HT-29 (cell line): Measurements from ENCODE around the gene CHMP4B. TPM values are rescaled to one million over a fixed set of nuclear protein-coding genes. Genes with fewer than 3 reads are reported as not detected.

Experiments
- DNase-seq: peaks from one replicate; pipeline ENCODE4 v3.0.0-alpha.2; 2015; ENCODE audit warnings: low spot score
- total RNA-seq: library from RNA; depleted of rRNA; stranded (reverse); fragments of >200 nt; shearing (Covaris generic); gene quantifications from 2 replicates; pipeline ENCODE4 v1.2.3, GENCODE V29; 2014; rRNA removed

Gene CHMP4B, protein sequence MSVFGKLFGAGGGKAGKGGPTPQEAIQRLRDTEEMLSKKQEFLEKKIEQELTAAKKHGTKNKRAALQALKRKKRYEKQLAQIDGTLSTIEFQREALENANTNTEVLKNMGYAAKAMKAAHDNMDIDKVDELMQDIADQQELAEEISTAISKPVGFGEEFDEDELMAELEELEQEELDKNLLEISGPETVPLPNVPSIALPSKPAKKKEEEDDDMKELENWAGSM
- 117 and 120 TPM in 2 replicates for total RNA-seq

DNA sequence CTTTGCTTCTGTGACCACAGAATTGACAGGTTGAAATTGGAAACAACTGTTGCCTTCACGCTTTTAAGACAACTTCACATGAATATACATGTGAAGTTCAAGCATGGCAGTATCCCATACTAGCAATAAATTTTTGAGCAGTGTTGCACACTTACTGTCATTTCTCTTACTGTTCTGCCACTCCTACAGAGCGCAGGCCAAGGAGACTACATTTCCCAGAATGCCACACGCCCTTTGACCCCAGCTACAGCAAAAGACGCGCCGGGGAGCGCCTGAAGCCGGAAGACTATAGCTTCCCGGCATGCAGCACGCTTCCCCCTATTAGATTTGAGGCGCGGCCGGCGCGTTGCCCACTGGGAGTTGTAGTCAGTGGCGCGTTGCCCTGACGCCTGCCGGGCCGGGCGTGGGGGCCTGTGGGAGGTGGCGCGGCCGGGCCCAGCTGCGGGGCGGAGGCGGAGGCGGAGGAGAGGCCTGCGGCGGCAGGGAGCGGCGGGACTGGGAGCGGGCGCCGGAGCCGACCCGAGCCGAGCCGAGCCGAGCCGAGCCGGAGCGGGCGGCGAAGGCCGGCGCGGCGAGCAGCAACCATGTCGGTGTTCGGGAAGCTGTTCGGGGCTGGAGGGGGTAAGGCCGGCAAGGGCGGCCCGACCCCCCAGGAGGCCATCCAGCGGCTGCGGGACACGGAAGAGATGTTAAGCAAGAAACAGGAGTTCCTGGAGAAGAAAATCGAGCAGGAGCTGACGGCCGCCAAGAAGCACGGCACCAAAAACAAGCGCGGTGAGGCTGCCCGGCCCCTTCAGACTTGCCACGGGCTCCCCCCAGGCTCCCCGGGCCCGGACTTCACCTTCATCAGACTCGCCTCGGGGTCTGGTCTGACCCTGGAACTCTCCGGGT, at the start of gene CHMP4B:
Gene CHMP4B (plus strand): TSS at position 464 of the 891 bp plus-strand sequence. CDS start 121 bp downstream, at position 585.
- peak; percentile 100 for DNase-seq

DNA sequence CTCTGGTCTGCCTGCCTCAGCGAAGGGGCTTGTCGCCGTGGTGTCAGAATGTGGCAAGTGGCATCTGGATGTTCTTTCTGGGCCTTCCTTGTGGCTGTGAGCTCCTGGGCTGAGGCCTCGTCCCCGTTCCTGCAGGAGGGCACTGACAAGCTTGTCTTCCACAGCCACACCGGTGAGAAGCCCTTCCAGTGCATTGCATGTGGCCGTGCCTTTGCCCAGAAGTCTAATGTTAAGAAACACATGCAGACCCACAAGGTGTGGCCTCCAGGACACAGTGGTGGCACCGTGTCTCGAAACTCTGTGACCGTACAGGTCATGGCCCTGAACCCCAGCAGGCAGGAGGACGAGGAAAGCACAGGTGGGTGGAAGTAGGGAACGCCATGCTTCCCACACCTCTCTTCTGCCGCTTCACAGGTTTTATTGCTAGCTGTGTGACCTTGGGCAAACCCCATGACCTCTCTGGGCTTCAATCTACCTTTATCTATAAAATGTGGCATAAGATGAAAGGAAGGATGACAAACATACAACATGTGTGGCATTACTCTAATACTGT, 49.4 kb upstream of the CHMP4B start:
- no peak for DNase-seq

DNA sequence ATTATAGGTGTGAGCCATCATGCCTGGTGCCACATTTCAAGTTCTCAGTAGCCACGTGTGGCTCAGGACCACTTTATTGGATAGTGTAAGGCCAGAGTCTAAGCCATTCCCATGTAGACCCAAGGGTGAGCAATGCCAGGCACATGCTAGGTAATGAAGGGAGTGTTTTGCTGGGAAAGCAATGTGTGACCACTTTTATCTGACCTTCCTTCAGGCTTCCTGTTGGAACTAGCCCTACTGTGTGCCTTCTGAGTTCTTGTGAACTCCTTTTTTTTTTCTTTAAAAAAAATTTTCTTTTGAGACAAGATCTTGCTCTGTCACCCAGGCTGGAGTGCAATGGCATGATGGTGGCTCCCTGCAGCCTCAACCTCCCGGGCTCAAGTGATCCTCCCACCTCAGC, 46.0 kb upstream of the CHMP4B start:
- DNase-seq: no peak

DNA sequence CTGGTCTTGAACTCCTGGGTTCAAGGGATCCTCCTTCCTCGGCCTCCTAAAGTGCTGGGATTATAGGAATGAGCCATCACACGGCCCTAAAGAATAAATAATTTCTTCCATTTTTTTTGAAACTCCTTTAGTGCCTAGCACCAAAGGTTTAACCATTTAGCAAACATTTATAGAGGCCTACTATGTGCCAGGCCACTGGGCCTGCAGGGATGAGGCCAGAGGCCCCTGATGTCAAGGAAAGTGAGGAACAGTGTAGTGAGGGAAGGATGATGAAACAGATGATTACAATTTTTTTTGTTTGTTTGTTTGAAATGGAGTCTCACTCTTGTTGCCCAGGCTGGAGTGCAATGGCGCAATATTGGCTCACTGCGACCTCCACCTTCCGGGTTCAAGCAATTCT, 45.6 kb upstream of the CHMP4B start:
- DNase-seq: no peak

DNA sequence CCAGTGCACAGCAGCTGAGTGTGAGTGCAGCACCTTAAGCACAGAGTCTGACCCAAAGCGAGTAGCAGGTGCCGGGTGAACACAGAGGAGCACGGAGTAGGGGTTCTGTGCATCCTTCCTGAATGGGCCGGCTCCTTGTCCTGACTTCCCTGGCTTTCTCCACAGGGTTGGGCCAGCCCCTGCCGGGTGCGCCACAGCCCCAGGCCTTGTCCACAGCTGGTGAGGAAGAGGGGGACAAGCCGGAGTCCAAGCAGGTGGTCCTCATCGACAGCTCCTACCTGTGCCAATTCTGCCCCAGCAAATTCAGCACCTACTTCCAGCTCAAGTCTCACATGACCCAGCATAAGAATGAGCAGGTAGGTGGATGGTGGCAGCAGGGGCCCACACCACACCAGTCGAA, 44.5 kb upstream of the CHMP4B start:
- no peak for DNase-seq

DNA sequence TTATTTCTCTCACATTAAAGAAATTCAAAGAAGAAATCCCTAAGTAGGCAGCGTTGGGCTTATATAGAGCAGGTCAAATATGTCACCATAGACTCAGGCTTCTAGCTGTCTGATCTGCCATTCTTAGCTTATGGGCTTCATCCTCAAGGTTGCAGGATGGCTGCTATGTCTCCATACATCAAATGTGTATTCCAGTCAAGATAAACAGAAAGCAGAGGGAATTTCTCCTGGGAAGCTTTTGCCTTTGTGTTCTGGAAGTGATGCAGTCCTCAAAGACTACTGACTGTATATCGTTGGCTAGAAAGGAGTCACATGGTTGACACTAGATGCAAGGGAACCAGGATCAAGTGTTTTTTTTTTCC, 43.4 kb upstream of the CHMP4B start:
- no peak for DNase-seq

DNA sequence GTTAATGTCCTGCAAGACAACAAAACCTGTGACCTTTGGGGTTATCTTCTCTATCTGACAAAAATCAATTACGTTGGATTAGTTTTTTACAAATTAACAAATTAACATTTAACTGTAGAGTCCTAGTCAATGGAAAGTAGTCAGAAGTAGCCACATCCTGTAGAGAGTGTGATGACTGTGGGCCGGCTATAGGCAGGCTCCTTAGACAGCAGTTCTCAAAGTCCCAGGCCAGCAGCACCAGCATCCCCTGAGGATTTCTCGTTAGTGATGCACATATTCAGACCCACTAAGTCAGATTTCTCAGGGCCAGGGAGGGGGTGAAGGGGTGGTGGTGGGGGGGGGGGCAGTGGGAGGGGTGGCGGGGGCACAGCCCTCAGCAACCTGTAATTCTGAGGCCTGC, 42.1 kb upstream of the CHMP4B start:
- DNase-seq: no peak

DNA sequence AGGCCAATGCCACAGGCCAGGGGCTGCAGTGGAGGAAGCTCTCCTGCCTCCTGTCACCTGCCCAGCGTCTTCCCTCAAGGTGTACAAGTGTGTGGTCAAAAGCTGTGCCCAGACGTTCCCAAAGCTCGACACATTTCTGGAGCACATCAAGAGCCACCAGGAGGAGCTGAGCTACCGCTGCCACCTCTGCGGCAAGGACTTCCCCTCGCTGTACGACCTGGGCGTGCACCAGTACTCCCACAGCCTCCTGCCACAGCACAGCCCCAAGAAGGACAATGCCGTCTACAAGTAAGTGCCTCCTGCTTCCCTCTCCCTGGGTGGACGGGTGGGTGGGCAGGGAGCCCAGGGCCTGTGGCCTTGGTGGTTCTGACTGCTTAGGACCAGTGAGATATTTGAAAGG, 41.1 kb upstream of the CHMP4B start:
- peak; percentile 88 for DNase-seq

DNA sequence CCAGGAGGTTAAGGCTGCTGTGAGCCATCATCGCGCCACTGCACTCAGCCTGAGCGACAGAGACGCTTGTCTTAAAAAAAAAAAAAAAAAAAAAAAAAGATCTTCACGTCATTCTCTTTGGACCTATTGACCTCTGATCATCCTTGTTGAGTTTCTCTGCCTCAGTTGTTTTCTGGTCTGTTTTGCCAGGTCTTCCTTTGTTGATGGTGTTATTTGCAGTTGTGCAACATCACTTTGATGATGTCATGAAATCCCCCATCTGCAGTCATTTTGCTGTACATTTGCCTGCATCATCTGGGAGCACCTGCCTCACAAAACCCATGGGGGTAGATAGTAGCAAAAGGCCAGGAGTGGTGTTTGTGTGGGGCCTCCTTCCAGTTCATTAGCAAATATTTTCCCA, 39.2 kb upstream of the CHMP4B start:
- DNase-seq: no peak

DNA sequence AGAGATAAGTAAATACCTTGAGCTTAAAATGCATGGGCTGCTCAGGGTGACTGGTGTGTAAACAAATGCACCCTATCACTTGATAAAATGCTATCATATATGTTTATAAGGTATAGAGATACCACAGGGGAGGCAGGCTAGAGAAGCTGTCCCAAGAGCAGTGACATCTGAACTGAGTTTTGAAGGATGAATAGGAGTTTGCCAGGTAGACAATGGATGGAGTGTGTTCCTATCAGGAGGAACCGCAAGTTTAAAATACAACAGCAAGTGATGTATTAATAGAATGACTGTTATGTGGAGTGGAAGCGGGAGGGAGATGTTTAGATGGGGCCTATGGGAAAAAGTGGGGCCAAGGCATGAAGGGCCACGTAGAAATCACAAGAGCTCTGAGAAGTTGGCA, 38.7 kb upstream of the CHMP4B start:
- no peak for DNase-seq

DNA sequence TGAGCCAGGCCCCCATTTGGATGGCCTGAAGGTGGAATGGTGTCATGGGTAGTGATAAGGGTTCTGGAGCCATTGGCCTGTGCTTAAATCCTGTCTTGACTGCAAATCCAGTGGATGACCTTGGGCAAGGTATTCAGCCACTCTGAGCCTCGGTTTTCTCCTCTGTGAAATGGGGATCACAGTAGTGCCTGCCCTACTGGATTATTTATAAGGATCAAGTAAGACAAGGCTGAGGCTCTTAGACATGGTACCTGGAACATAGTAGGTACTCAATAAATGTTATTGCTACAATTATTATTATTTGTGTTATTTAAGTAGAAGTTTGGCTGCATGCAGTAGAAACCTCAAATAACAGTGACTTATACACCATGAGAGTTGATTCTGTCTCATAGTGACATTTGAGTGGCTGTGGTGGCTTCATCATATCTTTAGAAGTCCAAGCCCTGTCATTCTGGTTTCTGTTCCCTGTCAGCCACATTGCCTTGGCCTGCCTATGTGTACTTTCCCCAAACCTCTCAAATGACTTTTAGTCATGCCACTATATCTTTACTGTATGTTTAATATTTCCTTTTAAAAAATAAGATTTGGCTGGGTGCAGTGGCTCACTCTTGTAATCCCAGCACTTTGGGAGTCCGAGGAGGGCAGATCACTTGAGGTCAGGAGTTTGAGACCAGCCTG, 37.6 kb upstream of the CHMP4B start:
- DNase-seq: no peak

DNA sequence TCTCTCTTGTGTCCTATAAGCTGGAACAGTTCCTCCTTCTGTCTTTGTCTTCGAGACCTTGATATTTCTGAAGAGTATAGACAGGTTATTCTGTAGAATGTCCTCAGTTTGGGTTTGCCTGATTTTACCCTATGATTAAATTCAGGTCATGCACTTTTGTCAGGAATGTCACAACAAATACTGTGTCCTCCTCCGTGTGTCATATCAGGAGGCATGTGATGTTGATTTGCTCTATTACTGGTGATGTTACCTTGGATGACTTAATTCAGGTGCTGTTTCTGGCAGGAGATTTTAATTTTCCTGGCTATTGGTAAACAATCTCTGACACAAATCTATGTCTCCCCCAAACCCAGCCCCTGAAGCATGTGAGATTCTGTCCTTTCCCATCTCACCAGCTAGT, 33.3 kb upstream of the CHMP4B start:
- DNase-seq: no peak

DNA sequence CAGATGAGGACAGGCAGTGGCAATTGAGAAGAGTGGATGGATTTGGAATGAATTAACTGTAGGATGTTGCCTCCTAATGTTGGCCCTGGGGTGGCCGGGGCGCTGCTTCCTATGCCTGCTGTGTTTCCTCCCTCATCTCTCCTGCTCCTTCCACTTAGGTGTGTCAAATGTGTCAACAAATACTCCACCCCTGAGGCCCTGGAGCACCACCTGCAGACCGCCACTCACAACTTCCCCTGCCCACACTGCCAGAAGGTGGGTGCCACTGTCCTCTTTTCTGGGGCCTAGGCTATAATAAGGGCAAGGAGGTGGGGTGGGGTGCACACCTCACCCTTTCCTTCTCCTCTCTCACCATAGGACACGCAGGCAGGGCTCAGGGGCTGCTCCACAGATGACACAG, 30.0 kb upstream of the CHMP4B start:
- no peak for DNase-seq

DNA sequence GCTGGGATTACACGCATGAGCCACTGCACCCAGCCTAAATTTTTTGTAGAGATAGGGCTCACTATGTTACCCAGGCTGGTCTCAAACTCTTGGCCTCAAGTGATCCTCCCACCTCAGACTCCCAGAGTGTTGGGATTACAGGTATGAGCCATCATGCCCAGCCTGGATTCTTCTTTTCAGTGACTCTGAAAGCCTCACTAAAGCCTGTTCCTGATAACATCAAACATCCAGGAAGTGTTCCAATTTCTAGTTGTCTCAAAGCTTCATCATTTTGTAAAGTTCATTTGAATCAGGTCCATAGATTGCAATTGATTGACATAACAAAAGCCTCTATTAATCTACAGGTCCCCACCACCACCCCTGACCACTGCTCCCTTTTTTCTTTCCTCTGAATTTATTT, 29.2 kb upstream of the CHMP4B start:
- no peak for DNase-seq

DNA sequence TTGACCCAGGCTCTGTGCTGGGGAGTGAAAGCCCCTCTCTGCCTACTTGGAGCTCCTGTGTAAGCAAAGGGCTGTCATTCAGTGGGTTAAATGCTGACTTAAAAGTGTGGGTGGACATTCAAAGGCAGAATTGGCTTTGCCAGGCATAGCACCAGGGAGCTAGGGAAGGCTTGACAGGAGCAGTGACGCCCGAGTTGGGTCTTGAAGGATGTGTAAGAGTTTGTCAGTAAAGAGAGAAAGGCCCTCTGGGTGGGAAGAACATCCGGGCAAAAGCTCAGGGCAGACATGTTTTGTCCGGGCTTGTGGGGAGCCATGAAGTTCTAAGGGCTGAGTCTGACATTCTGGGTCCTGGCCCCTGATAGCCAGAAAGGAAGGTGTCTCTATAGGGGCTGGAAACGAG, 27.9 kb upstream of the CHMP4B start:
- no peak for DNase-seq

DNA sequence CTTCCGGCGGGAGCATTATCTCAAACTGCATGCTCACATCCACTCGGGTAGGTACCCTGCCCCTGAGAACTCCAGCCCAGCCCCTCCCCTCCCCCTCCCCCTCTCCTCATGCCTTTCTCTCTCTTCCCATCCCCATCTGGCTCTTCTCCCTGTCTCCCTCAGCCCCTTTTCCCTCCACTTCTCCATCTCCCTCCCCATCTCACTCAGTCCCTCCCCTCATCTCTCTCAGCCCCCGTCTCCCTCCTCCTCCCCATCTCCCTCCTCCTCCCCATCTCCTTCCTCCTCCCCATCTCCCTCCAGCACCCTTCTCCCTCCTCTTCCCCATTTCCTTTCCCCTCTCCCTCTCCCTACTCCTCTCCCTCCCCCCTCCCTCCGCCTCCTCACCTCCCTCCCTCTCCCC, 27.3 kb upstream of the CHMP4B start:
- no peak for DNase-seq

DNA sequence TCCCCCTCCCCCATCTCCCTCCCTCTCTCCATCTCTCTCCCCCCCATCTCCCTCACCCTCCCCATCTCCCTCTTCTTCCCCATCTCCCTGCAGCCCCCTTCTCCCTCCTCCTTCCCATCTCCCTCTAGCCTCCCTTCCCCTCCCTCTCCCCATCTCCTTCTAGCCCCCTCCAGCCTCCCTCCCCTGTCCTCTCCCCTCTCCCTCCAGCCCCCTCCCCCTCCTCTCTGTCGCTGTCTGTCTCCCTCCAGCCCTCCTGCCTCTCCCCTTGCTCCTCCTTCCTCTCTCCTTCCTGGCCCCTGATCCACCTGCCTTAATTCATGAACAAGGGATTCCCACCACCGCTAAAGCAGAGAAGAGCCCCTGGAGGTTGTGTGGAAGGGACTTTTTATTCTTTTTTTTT, 26.9 kb upstream of the CHMP4B start:
- DNase-seq: no peak

DNA sequence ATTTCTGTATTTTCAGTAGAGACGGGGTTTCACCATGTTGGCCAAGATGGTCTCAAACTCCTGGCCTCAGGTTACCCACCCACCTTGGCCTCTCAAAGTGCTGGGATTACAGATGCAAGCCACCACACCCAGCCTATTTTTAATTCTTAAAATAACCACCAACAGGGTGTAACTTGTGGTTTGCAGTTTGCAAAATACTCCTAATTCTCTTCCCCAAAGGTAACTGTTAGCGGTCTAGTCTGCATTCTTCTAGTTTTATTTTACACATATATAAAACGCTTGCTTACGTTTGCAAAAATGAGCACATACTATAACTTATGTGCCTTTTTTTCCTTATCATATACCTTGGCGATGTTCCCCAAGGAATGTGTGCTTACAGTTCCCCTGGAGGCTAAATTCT, 25.6 kb upstream of the CHMP4B start:
- no peak for DNase-seq

DNA sequence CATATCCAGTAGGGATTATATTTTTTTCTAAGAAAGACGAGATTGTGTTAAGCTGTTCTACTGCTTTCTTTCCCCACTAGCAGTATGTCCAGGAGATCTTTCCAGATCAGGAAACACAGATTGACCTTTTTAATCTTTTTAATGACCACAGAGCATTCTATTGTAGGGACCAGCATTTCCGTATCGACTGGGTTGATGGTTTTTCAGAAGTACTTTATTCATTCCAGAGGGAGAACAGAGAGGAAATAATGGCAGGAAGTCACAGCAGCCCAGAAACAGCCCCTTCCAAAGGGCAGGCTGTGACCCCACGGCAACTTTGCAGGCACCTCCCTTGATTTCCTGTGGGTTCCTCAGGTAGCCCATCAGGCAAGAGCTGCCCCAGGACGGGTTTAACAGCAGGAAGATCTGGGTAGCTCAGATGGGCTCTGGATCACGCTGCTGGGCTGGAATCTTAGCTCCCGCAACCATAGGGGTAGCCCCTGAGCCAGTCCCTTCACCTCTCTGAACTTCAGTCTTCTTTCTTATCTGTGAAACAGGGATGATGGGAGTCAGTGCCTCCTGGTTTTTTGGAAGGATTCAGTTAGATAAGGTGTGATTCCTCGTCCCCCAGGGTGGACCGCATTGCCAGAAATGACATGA, 23.8 kb upstream of the CHMP4B start:
- peak; percentile 32 for DNase-seq

DNA sequence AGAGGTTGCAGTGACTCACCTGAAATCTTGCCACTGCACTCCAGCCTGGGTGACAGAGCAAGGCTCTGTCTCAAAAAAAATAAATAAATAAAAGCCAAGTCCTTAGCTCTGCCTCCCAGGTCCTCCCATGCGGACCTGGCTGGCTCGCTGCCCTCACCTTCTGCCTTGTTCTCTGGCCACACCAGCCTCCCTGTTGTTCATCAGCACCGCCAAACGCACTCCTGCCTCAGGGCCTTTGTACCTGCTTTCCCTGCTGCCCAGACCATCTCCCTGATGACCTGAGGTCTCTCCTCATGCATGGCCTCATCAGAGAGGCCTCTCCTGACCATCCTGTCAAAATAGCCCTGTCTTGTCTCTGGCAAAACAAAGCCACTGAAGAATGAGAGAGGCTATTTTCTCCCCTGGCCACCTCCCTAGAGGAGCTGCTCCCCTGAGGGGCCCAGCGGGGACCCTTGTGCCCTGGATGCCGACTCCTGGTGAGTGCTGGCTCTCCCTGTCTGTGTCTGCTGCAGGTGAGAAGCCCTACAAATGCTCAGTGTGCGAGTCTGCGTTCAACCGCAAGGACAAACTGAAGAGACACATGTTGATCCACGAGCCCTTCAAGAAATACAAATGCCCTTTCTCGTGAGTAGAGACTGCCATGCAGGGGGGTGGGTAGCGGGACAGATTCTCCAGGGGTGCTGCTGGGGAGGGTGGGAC, 22.6 kb upstream of the CHMP4B start:
- peak; percentile 59 for DNase-seq
